ENCODE measurements around the gene ARPP19.
A peak's percentile ranks its signal among the peaks of the same experiment; 100 is the strongest.

ARPP19 gene

GRCh38 chr15:52509500-52510245 lies 59.2 kb downstream of the ARPP19 start:
- DNase-seq, result no peak

GRCh38 chr15:52506549-52506948 lies 62.3 kb downstream of the ARPP19 start:
- DNase-seq, result no peak

- DNase-seq, result no peak
Observed at GRCh38 chr15:52505151-52505550, 63.7 kb downstream of the ARPP19 start.

- DNase-seq, result peak; percentile 64
Observed at GRCh38 chr15:52503788-52504496, 64.9 kb downstream of the ARPP19 start.

- DNase-seq, result no peak
Observed at GRCh38 chr15:52502608-52503007, 66.2 kb downstream of the ARPP19 start.

GRCh38 chr15:52499506-52499905 lies 69.3 kb downstream of the ARPP19 start:
- no peak for DNase-seq

GRCh38 chr15:52498706-52499105 lies 70.1 kb downstream of the ARPP19 start:
- peak; percentile 35 for DNase-seq
